ENCODE measurements around the gene ARHGAP4.

Gene ARHGAP4

GRCh38 chrX:153903991-153904957 lies 21.8 kb downstream of the ARHGAP4 start, which contains the start of gene AVPR2:
Gene AVPR2, plus strand, starts transcription at chrX:153904673. Its CDS starts 473 bp downstream, at chrX:153905146.
- no peak for TF ChIP-seq CTCF (IDR thresholded peaks at IDR 0.05; ENCODE audit: low read depth, low read length)
- no peak for DNase-seq (ENCODE audit: extremely low read depth, low read depth)

GRCh38 chrX:153903238-153903980 lies 22.7 kb downstream of the ARHGAP4 start:
- DNase-seq (ENCODE audit: extremely low read depth, low read depth) = no peak

GRCh38 chrX:153902385-153902784 lies 23.7 kb downstream of the ARHGAP4 start:
- no peak for DNase-seq (ENCODE audit: extremely low read depth, low read depth)
- no peak for TF ChIP-seq CTCF (IDR thresholded peaks at IDR 0.05; ENCODE audit: low read depth, low read length)

More at GRCh38 chrX:153903238-153903980, 22.7 kb downstream of the ARHGAP4 start:
- TF ChIP-seq CTCF (IDR thresholded peaks at IDR 0.05; ENCODE audit: low read depth, low read length) = no peak

- DNase-seq (ENCODE audit: extremely low read depth, low read depth) = no peak
- TF ChIP-seq CTCF (IDR thresholded peaks at IDR 0.05; ENCODE audit: low read depth, low read length) = no peak
Measured at GRCh38 chrX:153901753-153902140, 24.3 kb downstream of the ARHGAP4 start.

GRCh38 chrX:153900831-153901752 lies 25.0 kb downstream of the ARHGAP4 start:
- TF ChIP-seq CTCF (IDR thresholded peaks at IDR 0.05; ENCODE audit: low read depth, low read length) = no peak
- peak; percentile 52 for DNase-seq (ENCODE audit: extremely low read depth, low read depth)

- TF ChIP-seq CTCF (IDR thresholded peaks at IDR 0.05; ENCODE audit: low read depth, low read length) = no peak
- DNase-seq (ENCODE audit: extremely low read depth, low read depth) = no peak
Measured at GRCh38 chrX:153897899-153898298, 28.2 kb downstream of the ARHGAP4 start.

Measured in AG09319 (cell line).